Lower leg skin (tissue), 3 donors: ENCODE measurements around the gene LUZP1.

Experiments used
- CTCF ChIP-seq, 3 donors: fragments of 450-650 bp; IDR thresholded peaks; one replicate each; pipeline ENCODE4 v1.5.1; 2016; ENCODE audit warnings: antibody characterized with exemption in 3 of 3, mild to moderate bottlenecking in 3 of 3, moderate library complexity in 2 of 3
- POLR2A ChIP-seq, 2 donors: fragments of 450-650 bp; IDR thresholded peaks; one replicate each; pipeline ENCODE4 v1.6.1; 2016 to 2017; ENCODE audit warnings: antibody characterized with exemption in 2 of 2, mild to moderate bottlenecking in 1 of 2, moderate library complexity in 1 of 2

GRCh38 chr1:23123528-23123927 lies 45.1 kb downstream of the LUZP1 start:
- TF ChIP-seq POLR2A (IDR thresholded peaks at IDR 0.05) (no peak), CTCF (IDR thresholded peaks at IDR 0.05) (no peak)
